ENCODE results near the gene ARFRP1.

The ARFRP1 gene

DNA sequence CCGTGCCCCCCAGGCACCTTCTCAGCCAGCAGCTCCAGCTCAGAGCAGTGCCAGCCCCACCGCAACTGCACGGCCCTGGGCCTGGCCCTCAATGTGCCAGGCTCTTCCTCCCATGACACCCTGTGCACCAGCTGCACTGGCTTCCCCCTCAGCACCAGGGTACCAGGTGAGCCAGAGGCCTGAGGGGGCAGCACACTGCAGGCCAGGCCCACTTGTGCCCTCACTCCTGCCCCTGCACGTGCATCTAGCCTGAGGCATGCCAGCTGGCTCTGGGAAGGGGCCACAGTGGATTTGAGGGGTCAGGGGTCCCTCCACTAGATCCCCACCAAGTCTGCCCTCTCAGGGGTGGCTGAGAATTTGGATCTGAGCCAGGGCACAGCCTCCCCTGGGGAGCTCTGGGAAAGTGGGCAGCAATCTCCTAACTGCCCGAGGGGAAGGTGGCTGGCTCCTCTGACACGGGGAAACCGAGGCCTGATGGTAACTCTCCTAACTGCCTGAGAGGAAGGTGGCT is 10.4 kb downstream of the ARFRP1 start:
- H3K9me3 ChIP-seq: no peaks in the 10 kb centered on the region
- peak overlapping the region; percentile 82; the same call in 1 of the 2 replicates for H3K27ac ChIP-seq
- peaks cover 59% of the 10 kb centered on the region for H3K4me1 ChIP-seq
- H3K4me2 ChIP-seq: peak overlapping the region; percentile 99
- peak overlapping the region; percentile 72 for H3K9ac ChIP-seq
- H3K4me3 ChIP-seq: peak overlapping the region; percentile 63
- no peaks in the 10 kb centered on the region for H3K27me3 ChIP-seq
- peaks cover 50% of the 10 kb centered on the region for H4K20me1 ChIP-seq
- no peak for TF ChIP-seq Cebpa-rat (IDR thresholded peaks at IDR 0.05)
- peaks cover 52% of the 10 kb centered on the region for H3K36me3 ChIP-seq

DNA sequence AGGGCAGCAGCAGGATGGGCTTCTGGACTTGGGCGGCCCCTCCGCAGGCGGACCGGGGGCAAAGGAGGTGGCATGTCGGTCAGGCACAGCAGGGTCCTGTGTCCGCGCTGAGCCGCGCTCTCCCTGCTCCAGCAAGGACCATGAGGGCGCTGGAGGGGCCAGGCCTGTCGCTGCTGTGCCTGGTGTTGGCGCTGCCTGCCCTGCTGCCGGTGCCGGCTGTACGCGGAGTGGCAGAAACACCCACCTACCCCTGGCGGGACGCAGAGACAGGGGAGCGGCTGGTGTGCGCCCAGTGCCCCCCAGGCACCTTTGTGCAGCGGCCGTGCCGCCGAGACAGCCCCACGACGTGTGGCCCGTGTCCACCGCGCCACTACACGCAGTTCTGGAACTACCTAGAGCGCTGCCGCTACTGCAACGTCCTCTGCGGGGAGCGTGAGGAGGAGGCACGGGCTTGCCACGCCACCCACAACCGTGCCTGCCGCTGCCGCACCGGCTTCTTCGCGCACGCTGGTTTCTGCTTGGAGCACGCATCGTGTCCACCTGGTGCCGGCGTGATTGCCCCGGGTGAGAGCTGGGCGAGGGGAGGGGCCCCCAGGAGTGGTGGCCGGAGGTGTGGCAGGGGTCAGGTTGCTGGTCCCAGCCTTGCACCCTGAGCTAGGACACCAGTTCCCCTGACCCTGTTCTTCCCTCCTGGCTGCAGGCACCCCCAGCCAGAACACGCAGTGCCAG is 11.0 kb downstream of the ARFRP1 start, which contains the start of gene TNFRSF6B:
TSS of gene TNFRSF6B (plus strand) at position 25 of the 729 bp plus-strand sequence. CDS start at position 141, 116 bp downstream.
- H3K27me3 ChIP-seq: no peaks in the 10 kb centered on the region
- H3K4me1 ChIP-seq: peaks cover 65% of the 10 kb centered on the region
- H3K36me3 ChIP-seq: peaks cover 47% of the 10 kb centered on the region
- TF ChIP-seq Cebpa-rat (IDR thresholded peaks at IDR 0.05): no peak
- peak within 1 kb of the TSS; percentile 72 for H3K9ac ChIP-seq
- peak within 1 kb of the TSS; percentile 99 for H3K4me2 ChIP-seq
- peaks cover 51% of the 10 kb centered on the region for H4K20me1 ChIP-seq
- peak within 1 kb of the TSS; percentile 82 for H3K27ac ChIP-seq
- peak within 1 kb of the TSS; percentile 63 for H3K4me3 ChIP-seq
- H3K9me3 ChIP-seq: no peaks in the 10 kb centered on the region

DNA sequence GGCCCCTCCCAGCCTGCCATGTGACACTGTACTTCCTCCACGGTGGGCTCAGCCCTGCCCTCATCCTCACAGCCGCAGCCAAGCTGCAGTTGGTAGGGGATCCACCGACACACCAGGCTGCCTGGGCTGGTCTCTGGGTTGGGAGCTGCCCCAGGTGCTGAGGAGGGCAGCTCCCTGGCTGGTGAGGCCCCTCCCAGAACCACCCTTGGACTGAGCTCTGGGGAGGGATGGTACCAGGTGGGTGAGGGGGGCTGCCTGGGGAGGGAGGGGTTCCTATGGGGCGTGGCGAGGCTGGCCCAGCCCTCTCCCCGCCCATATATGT is 11.5 kb downstream of the ARFRP1 start:
- TF ChIP-seq Cebpa-rat (IDR thresholded peaks at IDR 0.05): no peak
- Histone ChIP-seq H4K20me1 (peaks cover 52% of the 10 kb centered on the region), H3K27me3 (no peaks in the 10 kb centered on the region), H3K4me1 (peaks cover 70% of the 10 kb centered on the region), H3K9me3 (no peaks in the 10 kb centered on the region), H3K9ac (peak overlapping the region; percentile 72), H3K4me2 (peak overlapping the region; percentile 99), H3K27ac (peak overlapping the region; percentile 82), H3K36me3 (peaks cover 42% of the 10 kb centered on the region), H3K4me3 (peak overlapping the region; percentile 63)

DNA sequence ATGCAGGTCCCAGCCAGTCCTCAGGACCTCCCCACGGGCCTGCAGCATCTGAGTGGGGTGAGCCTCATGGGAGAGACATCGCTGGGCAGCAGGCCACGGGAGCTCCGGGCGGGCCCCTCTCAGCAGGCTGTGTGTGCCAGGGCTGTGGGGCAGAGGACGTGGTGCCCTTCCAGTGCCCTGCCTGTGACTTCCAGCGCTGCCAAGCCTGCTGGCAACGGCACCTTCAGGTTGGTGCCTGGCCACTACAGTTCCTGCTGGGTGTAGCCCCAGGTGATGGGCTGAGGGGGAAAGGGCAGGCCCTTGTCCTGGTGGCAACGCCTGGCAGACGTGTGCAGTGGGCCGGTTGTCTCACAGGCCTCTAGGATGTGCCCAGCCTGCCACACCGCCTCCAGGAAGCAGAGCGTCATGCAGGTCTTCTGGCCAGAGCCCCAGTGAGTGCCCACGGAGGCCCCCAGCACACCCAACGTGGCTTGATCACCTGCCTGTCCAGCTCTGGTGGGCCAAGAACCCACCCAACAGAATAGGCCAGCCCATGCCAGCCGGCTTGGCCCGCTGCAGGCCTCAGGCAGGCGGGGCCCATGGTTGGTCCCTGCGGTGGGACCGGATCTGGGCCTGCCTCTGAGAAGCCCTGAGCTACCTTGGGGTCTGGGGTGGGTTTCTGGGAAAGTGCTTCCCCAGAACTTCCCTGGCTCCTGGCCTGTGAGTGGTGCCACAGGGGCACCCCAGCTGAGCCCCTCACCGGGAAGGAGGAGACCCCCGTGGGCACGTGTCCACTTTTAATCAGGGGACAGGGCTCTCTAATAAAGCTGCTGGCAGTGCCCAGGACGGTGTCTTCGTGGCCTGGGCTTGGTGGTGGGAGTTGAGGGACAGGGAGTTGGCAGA is 12.1 kb downstream of the ARFRP1 start:
- Histone ChIP-seq H3K4me3 (no peak overlapping the region), H4K20me1 (peaks cover 58% of the 10 kb centered on the region), H3K9ac (peak overlapping the region; percentile 50), H3K36me3 (peaks cover 37% of the 10 kb centered on the region), H3K9me3 (no peaks in the 10 kb centered on the region), H3K4me1 (peaks cover 76% of the 10 kb centered on the region), H3K27ac (peak overlapping the region; percentile 82), H3K4me2 (peak overlapping the region; percentile 99), H3K27me3 (no peaks in the 10 kb centered on the region)
- no peak for TF ChIP-seq Cebpa-rat (IDR thresholded peaks at IDR 0.05)

DNA sequence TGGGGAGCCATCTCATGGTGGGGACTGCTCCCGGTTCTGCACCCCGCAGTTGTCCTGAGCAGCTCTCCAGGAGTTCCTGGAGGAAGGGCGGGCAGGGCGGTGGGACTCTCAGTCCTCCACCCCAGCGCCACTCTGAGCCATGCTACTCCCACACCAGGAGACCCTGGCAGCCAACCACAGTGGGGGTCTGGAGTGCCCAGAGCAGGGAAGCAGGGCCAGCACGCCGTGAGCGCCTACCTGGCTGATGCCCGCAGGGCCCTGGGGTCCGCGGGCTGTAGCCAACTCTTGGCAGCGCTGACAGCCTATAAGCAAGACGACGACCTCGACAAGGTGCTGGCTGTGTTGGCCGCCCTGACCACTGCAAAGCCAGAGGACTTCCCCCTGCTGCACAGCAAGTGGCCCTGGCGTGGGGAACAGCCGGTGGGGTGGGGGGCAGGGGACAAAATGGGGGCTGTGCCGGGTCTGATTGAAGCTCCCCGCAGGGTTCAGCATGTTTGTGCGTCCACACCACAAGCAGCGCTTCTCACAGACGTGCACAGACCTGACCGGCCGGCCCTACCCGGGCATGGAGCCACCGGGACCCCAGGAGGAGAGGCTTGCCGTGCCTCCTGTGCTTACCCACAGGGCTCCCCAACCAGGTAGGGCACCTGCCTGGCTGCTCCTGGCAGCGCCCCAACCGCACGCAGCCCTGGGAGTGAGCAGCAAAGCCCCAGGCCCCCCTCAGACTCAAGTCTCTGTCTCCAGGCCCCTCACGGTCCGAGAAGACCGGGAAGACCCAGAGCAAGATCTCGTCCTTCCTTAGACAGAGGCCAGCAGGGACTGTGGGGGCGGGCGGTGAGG is 13.0 kb downstream of the ARFRP1 start:
- Histone ChIP-seq H3K27ac (peak overlapping the region; percentile 82), H3K4me3 (no peak overlapping the region), H3K9ac (no peak overlapping the region), H3K4me1 (peaks cover 70% of the 10 kb centered on the region), H3K4me2 (no peak overlapping the region), H4K20me1 (peaks cover 54% of the 10 kb centered on the region), H3K27me3 (no peaks in the 10 kb centered on the region), H3K9me3 (no peaks in the 10 kb centered on the region), H3K36me3 (peaks cover 29% of the 10 kb centered on the region)
- TF ChIP-seq Cebpa-rat (IDR thresholded peaks at IDR 0.05): no peak

DNA sequence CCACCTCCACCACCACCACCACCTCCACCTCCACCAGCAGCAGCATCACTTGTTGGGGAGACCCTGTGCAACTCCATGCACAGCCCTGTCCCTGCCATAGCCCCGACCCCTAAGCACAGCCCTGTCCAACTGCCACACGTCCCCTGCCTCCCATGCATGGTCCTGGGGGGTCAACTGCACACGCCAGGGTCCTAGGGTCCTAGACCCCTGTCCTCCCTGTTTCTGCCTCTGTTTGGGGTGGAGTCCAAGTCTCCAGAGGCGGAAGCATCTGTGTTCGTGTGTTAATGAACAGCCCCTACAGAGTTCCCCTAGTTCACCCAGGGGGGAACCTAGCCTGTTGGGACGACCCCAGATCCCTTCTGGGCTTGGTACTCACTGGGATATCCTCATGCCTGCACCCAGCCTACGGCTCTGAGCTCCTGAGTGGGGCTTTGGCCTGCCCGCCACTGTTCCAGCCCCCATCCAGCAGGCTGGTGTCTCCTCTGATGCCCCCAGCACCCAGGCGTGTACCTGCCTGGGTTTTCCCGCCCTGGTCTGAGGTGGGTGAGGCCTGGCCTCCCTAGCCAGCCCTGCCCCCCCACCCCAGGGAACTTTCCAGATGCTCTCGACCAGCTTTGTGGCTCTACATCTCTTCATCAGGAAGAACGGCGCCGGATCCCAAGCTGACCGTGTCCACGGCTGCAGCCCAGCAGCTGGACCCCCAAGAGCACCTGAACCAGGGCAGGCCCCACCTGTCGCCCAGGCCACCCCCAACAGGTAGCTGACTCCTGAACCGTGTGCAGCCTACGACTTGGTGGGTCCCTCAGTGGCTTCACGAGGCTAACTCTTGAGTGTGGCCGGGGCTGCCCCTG is 13.8 kb downstream of the ARFRP1 start:
- Histone ChIP-seq H3K27me3 (no peaks in the 10 kb centered on the region), H3K9me3 (no peaks in the 10 kb centered on the region), H3K36me3 (peaks cover 23% of the 10 kb centered on the region), H3K4me2 (no peak overlapping the region), H3K27ac (no peak overlapping the region; the same call in 1 of the 2 replicates), H3K4me3 (no peak overlapping the region), H3K4me1 (peaks cover 61% of the 10 kb centered on the region), H3K9ac (no peak overlapping the region), H4K20me1 (peaks cover 45% of the 10 kb centered on the region)
- TF ChIP-seq Cebpa-rat (IDR thresholded peaks at IDR 0.05): no peak

DNA sequence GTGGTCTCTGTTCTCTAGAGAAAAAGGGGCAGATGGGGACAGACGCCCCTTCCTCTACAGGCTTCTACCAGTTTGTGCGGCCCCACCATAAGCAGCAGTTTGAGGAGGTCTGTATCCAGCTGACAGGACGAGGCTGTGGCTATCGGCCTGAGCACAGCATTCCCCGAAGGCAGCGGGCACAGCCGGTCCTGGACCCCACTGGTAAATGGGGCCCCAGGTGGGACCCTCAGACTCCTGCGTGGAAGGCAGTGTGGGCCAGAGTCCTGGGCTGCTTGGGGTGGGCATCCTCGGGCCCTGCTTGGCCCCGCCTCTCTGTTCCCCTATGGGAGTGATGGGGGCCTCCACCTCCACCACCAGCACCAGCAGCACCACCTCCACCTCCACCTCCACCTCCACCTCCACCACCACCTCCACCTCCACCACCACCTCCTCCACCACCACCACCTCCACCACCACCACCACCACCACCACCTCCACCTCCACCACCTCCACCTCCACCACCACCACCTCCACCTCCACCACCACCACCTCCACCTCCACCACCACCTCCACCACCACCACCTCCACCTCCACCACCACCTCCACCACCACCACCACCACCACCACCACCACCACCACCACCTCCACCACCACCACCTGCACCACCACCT is 14.6 kb downstream of the ARFRP1 start:
- H4K20me1 ChIP-seq: peaks cover 38% of the 10 kb centered on the region
- H3K27ac ChIP-seq: no peak overlapping the region
- H3K9me3 ChIP-seq: no peaks in the 10 kb centered on the region
- H3K9ac ChIP-seq: no peak overlapping the region
- H3K36me3 ChIP-seq: peaks cover 20% of the 10 kb centered on the region
- no peak for TF ChIP-seq Cebpa-rat (IDR thresholded peaks at IDR 0.05)
- H3K4me3 ChIP-seq: no peak overlapping the region
- H3K27me3 ChIP-seq: no peaks in the 10 kb centered on the region
- H3K4me1 ChIP-seq: peaks cover 54% of the 10 kb centered on the region
- H3K4me2 ChIP-seq: no peak overlapping the region

DNA sequence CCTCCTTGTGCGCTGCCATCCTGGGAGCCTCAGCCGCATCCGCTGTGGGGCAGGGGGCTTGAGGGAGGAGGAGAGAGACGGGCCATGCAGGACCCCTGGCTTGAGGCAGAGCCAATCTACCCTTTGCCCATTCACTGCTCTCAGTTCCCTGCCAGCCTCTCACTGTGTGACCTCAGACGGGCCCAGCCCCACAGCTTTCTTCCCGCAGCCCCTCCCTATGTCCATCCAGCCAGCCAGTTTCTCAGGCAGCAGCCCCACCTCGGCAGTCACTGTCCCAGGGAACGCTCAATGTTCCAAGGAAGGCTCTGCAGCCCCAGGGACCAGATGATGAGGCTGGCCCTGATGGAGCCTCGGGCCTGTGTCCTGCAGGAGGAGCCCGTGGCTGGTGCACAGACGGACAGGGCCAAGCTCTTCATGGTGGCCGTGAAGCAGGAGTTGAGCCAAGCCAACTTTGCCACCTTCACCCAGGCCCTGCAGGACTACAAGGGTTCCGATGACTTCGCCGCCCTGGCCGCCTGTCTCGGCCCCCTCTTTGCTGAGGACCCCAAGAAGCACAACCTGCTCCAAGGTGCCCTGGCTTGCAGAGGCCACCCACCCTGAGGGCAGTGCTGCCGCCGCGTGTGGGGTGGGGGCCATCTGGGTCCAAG is 15.2 kb downstream of the ARFRP1 start:
- Histone ChIP-seq H3K4me1 (peaks cover 50% of the 10 kb centered on the region), H3K4me3 (no peak overlapping the region), H3K36me3 (peaks cover 20% of the 10 kb centered on the region), H3K27me3 (no peaks in the 10 kb centered on the region), H3K9ac (0 out of 2 replicates have a peak overlapping the region, but pooled peaks have one; percentile 29), H3K27ac (peak overlapping the region; percentile 56; the same call in 1 of the 2 replicates), H3K9me3 (no peaks in the 10 kb centered on the region), H4K20me1 (peaks cover 31% of the 10 kb centered on the region), H3K4me2 (peak overlapping the region; percentile 65; the same call in 1 of the 2 replicates)
- TF ChIP-seq Cebpa-rat (IDR thresholded peaks at IDR 0.05): no peak

Data from BLaER1 (cell line).